Measurements from ENCODE around the gene BTC.

The BTC gene

DNA sequence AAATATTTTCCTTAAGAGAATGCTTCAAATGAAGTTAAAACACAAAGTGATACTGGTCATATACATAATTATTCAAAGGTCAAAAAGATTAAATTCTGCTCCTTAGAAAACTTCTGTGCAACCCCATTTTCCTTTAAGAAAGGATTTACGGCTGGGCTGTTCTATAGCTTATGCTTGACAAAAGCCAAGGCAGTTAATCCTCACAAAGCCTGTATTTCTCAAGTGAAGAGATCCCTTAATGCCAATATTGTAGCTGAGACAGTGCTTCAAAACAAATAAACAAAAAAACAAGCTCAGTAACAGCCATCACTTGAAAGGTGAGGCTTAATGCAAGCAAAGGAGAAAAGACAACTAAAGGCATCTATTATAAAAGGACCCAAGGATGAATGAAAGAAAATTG lies 42.5 kb downstream of the BTC start:
- no peak overlapping the region for H3K4me3 ChIP-seq (replicated peaks; ENCODE audit: low read depth, low read length)
- TF ChIP-seq, protein P1, sequence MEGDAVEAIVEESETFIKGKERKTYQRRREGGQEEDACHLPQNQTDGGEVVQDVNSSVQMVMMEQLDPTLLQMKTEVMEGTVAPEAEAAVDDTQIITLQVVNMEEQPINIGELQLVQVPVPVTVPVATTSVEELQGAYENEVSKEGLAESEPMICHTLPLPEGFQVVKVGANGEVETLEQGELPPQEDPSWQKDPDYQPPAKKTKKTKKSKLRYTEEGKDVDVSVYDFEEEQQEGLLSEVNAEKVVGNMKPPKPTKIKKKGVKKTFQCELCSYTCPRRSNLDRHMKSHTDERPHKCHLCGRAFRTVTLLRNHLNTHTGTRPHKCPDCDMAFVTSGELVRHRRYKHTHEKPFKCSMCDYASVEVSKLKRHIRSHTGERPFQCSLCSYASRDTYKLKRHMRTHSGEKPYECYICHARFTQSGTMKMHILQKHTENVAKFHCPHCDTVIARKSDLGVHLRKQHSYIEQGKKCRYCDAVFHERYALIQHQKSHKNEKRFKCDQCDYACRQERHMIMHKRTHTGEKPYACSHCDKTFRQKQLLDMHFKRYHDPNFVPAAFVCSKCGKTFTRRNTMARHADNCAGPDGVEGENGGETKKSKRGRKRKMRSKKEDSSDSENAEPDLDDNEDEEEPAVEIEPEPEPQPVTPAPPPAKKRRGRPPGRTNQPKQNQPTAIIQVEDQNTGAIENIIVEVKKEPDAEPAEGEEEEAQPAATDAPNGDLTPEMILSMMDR (IDR thresholded peaks at IDR 0.05; ENCODE audit: low read length, missing control alignments): no peak
- DNase-seq (ENCODE audit: low read depth): no peak

- H3K4me3 ChIP-seq (replicated peaks; ENCODE audit: low read depth, low read length): no peak overlapping the region
- TF ChIP-seq, protein P1 (IDR thresholded peaks at IDR 0.05; ENCODE audit: low read length, missing control alignments): no peak
- no peak for DNase-seq (ENCODE audit: low read depth)
Observed at GRCh38 chr4:74751247-74751646, 43.1 kb downstream of the BTC start.

DNA sequence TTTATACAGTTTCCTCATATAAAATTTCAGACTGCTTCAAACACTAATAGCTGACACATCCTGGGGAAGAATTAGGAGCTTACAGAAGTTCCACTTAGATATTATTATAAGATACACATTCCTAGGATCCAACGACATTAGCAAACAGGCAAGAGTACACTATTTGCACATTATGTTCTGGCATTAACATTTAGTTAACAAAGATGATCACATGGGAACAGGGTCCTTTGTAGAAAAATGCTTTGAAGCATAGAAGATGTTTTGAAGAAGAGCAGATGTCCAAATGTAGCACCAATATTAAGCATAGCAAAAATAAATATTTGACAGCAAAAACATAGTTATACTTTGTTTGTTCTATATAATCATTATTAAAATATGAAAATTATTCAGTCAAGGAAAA lies 52.1 kb downstream of the BTC start:
- DNase-seq (ENCODE audit: low read depth): no peak
- TF ChIP-seq, protein P1 (IDR thresholded peaks at IDR 0.05; ENCODE audit: low read length, missing control alignments): no peak
- no peak overlapping the region for H3K4me3 ChIP-seq (replicated peaks; ENCODE audit: low read depth, low read length)

DNA sequence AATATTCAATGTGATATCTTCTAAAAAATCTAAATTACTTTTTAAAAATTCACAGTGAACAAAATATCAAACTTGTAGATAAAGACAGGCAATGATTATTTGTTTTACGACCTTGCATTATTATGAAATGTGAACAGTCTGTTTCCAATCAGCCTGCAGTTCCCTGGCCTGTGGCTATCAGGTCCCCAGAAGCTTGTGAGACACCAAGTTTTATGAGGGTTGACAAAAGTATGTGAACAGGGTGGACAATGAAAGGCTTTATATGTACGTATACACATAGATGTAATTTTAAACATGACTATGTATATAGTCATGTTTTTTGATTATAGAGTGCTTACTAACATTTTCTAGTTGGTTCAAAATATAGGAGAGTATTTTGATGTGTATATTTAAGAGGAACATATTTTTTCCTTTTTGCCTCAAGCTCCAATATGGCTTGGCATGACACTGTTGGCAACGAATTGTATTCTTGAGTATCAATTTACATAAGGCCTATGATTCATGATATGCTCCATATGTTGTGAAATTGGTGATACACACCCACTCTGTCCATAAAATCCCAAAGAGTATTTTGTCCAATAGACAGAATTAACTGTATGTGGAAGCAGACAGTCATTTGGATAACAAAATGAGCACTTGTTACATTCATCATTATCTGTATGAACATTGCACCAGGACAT lies 55.7 kb downstream of the BTC start:
- peak; percentile 17 for DNase-seq (ENCODE audit: low read depth)
- no peak overlapping the region for H3K4me3 ChIP-seq (replicated peaks; ENCODE audit: low read depth, low read length)
- TF ChIP-seq, protein P1 (IDR thresholded peaks at IDR 0.05; ENCODE audit: low read length, missing control alignments): no peak

GRCh38 chr4:74734995-74735394 lies 59.3 kb downstream of the BTC start:
- DNase-seq (ENCODE audit: low read depth): no peak
- no peak overlapping the region for H3K4me3 ChIP-seq (replicated peaks; ENCODE audit: low read depth, low read length)
- TF ChIP-seq, protein P1 (IDR thresholded peaks at IDR 0.05; ENCODE audit: low read length, missing control alignments): no peak

- H3K4me3 ChIP-seq (replicated peaks; ENCODE audit: low read depth, low read length): no peak overlapping the region
- TF ChIP-seq, protein P1 (IDR thresholded peaks at IDR 0.05; ENCODE audit: low read length, missing control alignments): no peak
- no peak for DNase-seq (ENCODE audit: low read depth)
Observed at GRCh38 chr4:74733756-74734155, 60.6 kb downstream of the BTC start.

DNA sequence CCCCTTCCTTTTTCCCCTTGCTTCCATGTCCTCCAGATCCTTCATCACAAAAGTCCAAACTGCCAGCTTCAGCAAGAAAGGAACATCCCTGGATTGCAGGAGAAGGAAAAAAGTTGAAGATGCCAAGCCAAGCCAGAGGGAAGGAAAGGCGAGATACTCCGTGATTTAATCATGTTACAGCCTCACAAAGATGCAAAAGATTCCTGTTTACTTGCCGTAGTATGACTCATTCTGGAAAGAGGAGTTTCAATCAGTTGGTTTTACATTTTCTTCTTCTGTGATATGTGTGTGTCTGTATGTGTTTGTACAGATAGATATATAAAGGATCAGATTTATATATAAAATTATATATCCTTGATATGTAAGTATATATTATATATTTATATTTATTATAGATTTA lies 69.3 kb downstream of the BTC start:
- TF ChIP-seq, protein P1 (IDR thresholded peaks at IDR 0.05; ENCODE audit: low read length, missing control alignments): no peak
- H3K4me3 ChIP-seq (replicated peaks; ENCODE audit: low read depth, low read length): no peak overlapping the region
- no peak for DNase-seq (ENCODE audit: low read depth)
